Sigmoid colon (tissue), 4 donors: ENCODE measurements around the gene LPP.

Source experiments
- CTCF ChIP-seq, 4 experiments: fragments of 450-650 bp in 3 of 4; fragments of 200-600 bp in 1 of 4; IDR thresholded peaks; one replicate each; pipeline ENCODE4 v1.5.1; 2016 to 2019; ENCODE audit warnings: antibody characterized with exemption in 4 of 4, mild to moderate bottlenecking in 3 of 4, moderate library complexity in 2 of 4
- POLR2AphosphoS5 ChIP-seq, 4 donors: sonication (generic); formaldehyde crosslinking; IDR thresholded peaks; one replicate each; pipeline ENCODE4 v1.6.1; 2017; ENCODE audit warnings: antibody characterized with exemption in 4 of 4

GRCh38 chr3:188854772-188855149 is 700.8 kb downstream of the LPP start:
- TF ChIP-seq CTCF (IDR thresholded peaks at IDR 0.05) (no peak), POLR2AphosphoS5 (IDR thresholded peaks at IDR 0.05) (no peak)
